GM18868 (cell line): Measurements from ENCODE around the gene FGF19.

Experiments used
- ATAC-seq: cut with Tn5 transposase; IDR thresholded peaks from one replicate; pipeline ENCODE4 v1.9.1; 2021; ENCODE audit warnings: mild to moderate bottlenecking, moderate library complexity; ENCODE audit not compliant: unreplicated experiment

Gene FGF19

DNA sequence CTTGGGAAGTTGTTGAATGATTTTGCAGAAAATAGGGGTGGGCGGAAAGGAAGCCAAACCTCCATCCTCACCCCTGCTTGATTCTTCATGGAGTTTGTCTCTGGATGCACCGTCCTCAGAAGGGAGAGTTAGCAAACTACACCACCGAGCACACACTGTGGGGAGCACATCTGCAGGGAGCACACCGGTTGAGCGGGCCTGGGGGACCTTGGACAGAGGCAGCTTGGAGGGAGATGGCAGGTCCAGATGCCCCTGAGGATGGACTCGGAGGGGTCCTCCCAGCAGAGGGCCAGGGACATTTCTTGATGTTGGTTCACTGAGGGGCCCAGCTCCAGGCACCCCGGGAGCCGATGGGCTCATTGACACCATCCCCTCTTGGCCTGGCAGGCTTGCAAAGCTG is 15.1 kb upstream of the FGF19 start:
- no peak for ATAC-seq

GRCh38 chr11:69718147-69718546 is 14.3 kb upstream of the FGF19 start:
- no peak for ATAC-seq

- no peak for ATAC-seq
Measured at GRCh38 chr11:69716891-69717747, 13.3 kb upstream of the FGF19 start.

GRCh38 chr11:69716099-69716498 is 12.3 kb upstream of the FGF19 start:
- no peak for ATAC-seq

DNA sequence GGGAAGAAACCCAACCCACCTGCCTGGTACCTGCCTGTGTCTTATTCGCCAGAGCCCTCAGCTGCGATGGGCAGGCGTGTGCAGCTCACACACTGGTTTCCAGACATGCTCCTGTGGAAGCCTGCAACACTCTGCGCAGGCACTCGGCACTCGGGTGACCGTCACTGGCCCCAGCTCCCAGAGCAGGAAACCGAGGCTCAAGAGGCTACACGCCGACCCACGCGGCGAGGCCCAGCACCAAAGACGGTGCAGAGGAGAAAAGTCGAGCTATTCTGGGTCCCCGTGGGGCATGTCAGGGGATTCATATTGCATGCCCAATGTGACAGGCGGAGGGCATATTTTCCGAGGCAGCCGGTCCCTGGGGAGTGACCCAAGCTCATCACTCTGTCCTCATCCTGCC is 11.6 kb upstream of the FGF19 start:
- no peak for ATAC-seq

- no peak for ATAC-seq
Measured at GRCh38 chr11:69711822-69712801, 8.3 kb upstream of the FGF19 start.

- ATAC-seq = no peak
Measured at GRCh38 chr11:69708736-69709401, 5.0 kb upstream of the FGF19 start.

DNA sequence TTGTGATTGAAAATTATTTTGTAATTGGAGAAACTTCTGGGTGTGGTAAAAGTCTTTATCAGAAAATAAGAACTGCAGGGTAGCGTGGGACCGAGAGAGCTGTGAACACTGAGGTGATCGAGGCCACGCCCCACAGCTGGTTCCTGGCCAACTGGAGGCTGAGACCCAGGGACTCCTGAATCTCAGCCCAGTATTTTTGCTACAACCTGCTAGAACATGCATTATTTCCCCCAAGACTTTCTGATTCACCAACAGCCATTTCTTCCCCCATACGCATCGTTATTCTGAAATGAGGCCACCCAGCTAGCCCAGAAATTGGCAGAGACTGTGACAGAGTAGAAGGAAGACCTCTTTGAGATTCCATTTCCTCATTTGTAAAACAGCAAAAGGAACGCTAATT is 3.4 kb upstream of the FGF19 start:
- ATAC-seq = no peak

DNA sequence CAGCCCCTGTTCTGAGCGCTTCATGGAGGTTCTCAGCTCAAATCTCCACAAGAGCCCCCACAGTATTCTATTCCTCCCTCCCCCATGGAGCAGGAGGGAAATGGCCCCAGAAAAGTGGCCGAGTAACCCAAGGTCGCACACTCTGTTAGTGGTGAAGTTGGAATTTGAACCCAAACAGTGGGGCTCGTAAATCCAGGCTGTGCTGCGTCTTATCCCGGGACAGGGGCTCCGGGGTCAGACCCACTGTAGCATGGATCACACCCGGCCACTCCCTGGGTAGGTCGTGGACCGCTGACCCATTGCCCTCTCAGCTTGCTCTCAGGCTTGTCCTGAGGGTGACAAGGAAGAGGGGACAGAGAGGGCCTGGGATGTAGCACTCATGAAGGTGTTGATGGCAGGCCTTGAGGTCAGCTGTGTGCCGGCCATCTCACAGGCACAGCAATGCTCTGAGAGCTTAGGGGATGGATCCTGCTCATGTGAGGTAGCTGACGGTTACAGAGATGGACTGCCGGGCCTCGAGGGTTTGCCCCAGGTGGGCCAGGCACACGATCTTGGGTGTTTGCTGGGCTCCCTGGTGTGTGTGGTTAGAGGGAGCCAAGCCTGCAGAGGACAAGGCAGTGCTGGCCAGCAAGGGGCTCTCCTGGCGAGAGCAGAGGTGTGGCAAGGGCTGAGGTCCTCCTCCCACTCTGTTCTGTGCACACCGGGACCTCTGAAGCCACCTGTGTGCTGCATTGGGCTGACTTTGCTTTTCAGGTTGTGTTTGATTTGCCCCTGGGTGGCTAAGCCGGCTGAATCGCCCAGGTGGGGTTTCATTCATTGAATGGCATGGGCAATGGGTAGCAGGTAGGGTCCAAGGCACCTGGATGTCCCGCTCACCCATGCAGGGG is 2.3 kb upstream of the FGF19 start:
- ATAC-seq = no peak

DNA sequence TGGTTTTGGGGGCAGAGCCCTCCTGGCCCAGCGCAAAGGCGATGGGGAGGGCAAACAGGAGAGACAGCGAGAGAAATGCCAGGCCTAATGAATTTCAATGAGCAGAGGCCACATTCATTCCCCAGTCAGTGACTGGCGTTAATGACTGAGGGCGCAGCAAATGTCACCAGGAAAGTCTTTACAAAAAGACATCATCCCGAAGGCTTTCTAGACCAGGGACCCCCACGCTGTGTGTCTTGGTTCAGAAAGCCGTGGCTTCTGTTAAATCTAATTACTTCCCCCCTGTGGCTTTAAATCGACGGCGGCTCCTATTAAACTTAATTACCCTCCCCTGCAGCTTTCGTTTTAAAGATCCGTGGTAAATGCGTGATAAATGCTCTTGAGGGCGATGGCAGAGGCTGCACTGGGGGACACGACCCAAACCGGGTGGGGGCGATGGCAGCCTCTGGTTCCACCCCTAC is 1.6 kb upstream of the FGF19 start:
- no peak for ATAC-seq

- ATAC-seq = no peak
Measured at GRCh38 chr11:69704508-69705253, 859 bp upstream of the FGF19 start.

DNA sequence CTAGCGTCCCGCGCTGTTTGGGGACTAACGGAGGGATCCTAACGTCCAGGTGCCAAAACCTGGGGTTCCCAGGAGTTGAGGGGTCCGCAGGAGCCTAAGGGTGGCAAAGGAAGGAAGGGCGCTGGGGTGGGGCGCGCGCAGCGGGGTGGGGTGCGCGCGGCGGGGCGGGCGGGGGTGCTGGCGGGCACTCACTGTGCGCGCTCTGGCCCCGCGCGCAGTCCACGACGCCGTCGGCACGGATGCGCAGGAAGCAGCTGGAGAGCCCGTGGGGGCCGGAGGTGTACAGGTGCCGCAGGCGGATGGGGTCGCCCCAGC is 412 bp downstream of the FGF19 start:
- no peak for ATAC-seq

- no peak for ATAC-seq
Measured at GRCh38 chr11:69702769-69703452, 911 bp downstream of the FGF19 start.

DNA sequence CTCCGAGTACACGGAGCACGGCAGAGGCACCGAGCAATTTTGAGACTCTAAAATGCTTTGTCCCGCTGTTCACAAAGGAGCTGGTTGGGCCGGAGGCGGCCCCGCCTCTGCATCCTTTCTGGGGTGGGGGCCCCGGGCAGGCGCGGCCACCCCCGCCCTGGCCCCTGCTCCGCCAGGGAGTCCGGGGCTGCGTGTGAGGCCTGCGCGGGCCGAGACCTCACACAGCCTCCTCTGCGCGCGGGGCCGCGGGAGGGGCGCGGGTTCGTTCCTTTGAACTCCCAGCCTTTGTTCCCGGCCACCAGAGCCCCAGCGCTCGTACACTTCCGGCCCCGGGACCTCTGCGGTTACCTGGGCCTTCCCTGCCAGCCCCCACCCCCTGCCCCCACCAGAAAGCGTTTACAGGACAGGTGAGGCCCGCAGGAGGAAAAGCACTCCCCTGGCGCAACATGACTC is 1.6 kb downstream of the FGF19 start:
- ATAC-seq = no peak

DNA sequence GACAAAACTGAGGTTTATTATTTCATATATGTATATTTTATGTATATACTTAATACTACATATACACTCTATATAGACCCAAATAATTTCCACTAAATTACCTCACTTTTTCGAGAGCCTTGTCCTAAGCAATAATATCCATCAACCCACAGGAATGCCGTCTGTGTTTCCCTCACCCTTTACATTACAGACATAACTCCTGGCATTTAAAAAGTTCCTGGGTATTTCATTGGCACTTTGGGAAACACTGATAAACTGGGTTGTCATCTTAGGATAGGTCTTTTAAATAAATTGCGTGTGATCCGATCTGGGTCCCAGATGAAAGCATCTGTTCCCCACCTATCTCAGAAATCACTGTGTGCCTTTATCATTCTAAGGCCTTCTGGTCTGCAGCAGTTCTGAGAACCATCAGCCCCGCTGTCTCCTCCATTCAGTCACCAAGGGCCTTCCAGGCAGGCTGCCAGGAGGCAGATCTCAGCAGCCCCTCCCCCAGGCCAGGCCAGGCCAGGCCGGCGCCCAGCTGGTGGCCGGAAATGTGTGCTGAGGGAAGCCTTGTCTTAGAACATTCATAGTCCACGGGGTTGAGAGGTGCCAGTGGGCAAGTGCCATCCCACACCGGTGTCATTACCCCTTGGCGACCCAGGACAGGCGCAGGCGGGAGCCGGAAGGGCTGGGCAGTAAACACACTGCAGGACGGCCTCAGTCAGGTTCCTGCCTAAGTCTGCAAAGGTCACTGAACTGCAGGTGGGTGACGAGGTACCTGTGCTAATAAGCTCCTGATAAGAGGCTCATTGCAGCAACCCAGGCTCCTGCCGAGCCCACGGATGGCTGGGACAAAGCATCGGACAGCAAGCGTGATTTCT is 3.3 kb downstream of the FGF19 start:
- no peak for ATAC-seq

DNA sequence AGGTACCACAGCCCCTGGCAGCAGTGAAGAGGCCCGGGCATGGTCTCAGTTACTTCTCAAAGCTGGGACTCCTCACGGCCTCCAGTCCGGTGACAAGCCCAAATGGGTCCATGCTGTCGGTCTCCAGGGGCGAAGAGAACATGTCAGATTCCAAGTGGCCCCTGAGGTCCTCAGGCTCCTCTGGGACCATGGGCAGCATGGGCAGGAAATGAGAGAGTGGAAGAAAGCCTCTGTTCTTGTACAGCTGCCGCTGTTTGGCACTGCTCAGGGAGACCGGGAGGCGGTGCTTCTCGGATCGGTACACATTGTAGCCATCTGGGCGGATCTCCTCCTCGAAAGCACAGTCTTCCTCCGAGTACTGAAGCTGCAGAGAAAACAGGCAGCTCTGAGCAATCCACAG is 4.6 kb downstream of the FGF19 start:
- ATAC-seq = no peak

- no peak for ATAC-seq
Measured at GRCh38 chr11:69698362-69698761, 5.5 kb downstream of the FGF19 start.

DNA sequence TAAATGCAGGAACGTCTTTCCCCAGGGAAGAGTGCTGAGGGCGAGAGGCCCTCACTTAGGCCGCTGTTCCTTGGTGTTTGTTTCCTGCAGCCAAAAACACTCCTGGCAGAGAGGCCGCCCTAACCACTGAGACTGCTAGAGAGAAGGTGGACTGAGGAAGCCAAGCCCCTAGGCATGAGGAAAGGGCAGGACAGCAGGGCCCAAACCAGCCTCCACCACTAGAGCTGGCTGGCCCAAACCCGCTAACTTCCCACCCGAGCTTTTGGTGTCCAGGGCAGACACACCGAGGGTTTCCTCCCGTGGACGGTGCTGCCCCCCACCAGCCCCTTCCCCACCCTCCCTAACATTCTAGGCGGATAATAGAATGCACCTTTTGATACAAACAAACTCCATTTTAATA is 6.0 kb downstream of the FGF19 start:
- ATAC-seq = no peak
